Mesodermal cell (in vitro differentiated cells): ENCODE results near the gene RAB6B.

Experiments
- H3K27ac ChIP-seq: 2 replicates; pipeline ENCODE4 v1.7.0; 2013; ENCODE audit warnings: mild to moderate bottlenecking, low read depth, low read length, moderate library complexity; ENCODE audit not compliant: severe bottlenecking
- H3K36me3 ChIP-seq: 2 replicates; pipeline ENCODE4 v1.7.1; 2013; ENCODE audit warnings: mild to moderate bottlenecking, low read length, moderate library complexity; ENCODE audit not compliant: control insufficient read depth, insufficient read depth
- H3K4me1 ChIP-seq: one replicate; pipeline ENCODE4 v1.7.1; 2013; ENCODE audit warnings: mild to moderate bottlenecking, low read length; ENCODE audit not compliant: insufficient read depth, control insufficient read depth, poor library complexity, severe bottlenecking
- H3K4me3 ChIP-seq: 2 replicates; pipeline ENCODE4 v1.7.0; 2013; ENCODE audit warnings: low read length, control low read depth, mild to moderate bottlenecking; ENCODE audit not compliant: insufficient read depth, poor library complexity, severe bottlenecking; ENCODE audit errors: extremely low read depth
- H3K9me3 ChIP-seq: 2 replicates; pipeline ENCODE4 v1.7.1; 2013; ENCODE audit warnings: mild to moderate bottlenecking, low read length, moderate library complexity; ENCODE audit not compliant: control insufficient read depth
- WGBS, 2 experiments: methylation state at CpG; one replicate each; pipeline ENCODE4 v1.1.5; 2013; ENCODE audit warnings: missing lambda C conversion rate in 2 of 2; ENCODE audit not compliant: insufficient coverage in 2 of 2; 5-methylcytosine and 5-hydroxymethylcytosine counted together

RAB6B gene

GRCh38 chr3:133884887-133885711 is 10.6 kb downstream of the RAB6B start:
- Histone ChIP-seq H3K36me3 (no peaks in the 10 kb centered on the region), H3K4me3 (no peak overlapping the region), H3K4me1 (no peaks in the 10 kb centered on the region), H3K27ac (no peak overlapping the region), H3K9me3 (no peaks in the 10 kb centered on the region)
- WGBS, 2 experiments = 94 to 98% methylated on average over 8 to 10 of the region's 11 CpGs

DNA sequence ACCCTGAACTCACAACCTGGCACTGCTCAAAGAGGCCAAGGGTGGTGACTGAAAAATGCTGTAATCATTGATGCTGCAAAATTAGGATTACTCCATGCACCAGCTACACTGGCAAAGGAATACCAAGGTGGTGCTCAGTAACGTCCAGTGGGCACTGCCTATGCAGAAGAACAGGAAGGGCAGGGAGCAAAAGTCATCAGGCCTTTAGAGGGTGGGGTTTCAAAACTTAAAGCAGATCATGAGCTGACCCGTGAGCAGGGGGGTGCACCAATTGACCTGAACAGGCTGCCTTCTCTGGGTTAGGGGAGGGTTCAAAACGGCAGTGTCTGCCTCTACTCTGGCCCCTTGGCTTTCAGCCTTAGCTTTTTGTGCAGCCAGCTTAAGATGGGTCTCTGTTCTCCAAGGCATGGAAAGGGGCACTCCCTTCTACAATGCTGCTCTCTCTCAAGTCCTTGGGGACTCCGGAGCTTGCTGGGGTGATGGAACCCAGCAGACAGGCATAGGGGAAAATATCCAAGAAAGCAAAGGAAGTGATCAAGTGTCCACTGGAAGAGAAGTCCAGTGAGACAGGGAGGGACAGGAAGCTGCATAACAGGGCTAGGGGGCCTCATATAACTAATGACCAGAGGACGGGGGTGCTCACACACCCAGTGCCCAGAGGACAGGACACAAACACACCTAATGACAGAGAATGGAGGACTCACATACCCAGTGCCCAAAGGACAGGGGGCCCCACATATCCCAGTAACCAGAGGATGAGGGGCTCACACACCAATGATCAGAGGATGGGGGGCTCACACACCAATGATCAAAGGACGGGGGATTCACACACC is 11.4 kb downstream of the RAB6B start:
- H3K27ac ChIP-seq = no peak overlapping the region
- no peak overlapping the region for H3K4me3 ChIP-seq
- 78 to 95% methylated on average over 3 to 4 of the region's 6 CpGs for WGBS, 2 experiments
- no peaks in the 10 kb centered on the region for H3K36me3 ChIP-seq
- H3K4me1 ChIP-seq = no peaks in the 10 kb centered on the region
- no peaks in the 10 kb centered on the region for H3K9me3 ChIP-seq

GRCh38 chr3:133883641-133884040 is 12.0 kb downstream of the RAB6B start:
- H3K9me3 ChIP-seq = no peaks in the 10 kb centered on the region
- no peaks in the 10 kb centered on the region for H3K4me1 ChIP-seq
- no peaks in the 10 kb centered on the region for H3K36me3 ChIP-seq
- H3K4me3 ChIP-seq = no peak overlapping the region
- H3K27ac ChIP-seq = no peak overlapping the region

GRCh38 chr3:133882986-133883586 is 12.6 kb downstream of the RAB6B start:
- Histone ChIP-seq H3K4me3 (no peak overlapping the region), H3K27ac (no peak overlapping the region), H3K36me3 (no peaks in the 10 kb centered on the region), H3K4me1 (no peaks in the 10 kb centered on the region), H3K9me3 (no peaks in the 10 kb centered on the region)
- WGBS, 2 experiments = 81 to 90% methylated on average over 2 to 3 of the region's 3 CpGs

DNA sequence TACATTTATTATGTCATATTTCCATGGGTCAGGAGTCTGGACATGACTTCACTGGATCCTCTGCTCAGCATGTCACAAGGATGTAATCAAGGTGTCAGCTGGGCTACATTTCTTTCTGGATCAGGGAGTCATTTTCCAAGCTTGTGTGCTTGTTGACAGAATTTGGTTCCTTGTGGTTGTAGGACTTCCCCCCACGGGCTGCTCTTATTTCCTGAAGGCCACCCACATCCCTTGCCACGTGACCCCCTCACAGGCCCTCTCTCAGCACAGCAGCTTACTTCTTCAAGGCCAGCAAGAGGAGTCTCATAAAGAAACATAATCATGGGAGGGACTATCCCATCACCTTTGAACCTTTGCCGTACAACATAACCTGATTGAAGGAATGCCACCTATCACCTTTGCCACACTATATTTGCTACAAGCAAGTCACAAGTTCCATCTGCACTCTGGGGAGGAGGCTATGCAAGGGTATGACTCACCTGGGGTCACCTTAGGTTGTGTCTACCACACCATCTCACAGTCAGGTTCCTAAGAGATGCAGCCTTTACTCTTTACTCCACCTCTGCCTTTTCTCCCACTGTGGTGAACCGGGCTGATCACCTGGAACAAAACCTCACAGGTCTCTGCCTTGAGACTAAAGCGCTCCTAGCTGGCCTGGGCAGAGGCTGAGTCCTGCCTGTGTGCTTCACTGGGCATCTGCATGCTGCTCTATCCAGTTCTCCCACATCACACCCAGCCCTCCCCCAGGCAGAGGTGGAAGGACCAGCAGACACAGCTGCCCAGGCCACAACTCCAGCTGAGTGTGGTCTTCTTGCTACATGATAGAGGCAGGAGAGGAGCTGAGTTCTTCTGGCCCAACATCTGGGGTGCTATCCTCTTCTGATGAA is 13.5 kb downstream of the RAB6B start:
- no peak overlapping the region for H3K27ac ChIP-seq
- H3K9me3 ChIP-seq = no peaks in the 10 kb centered on the region
- no peaks in the 10 kb centered on the region for H3K4me1 ChIP-seq
- 87 to 93% methylated on average over 3 to 4 of the region's 5 CpGs for WGBS, 2 experiments
- H3K4me3 ChIP-seq = no peak overlapping the region
- H3K36me3 ChIP-seq = no peaks in the 10 kb centered on the region

- H3K27ac ChIP-seq = no peak overlapping the region
- H3K4me1 ChIP-seq = no peaks in the 10 kb centered on the region
- no peaks in the 10 kb centered on the region for H3K9me3 ChIP-seq
- WGBS, 2 experiments = 82 to 83% methylated on average over 1 of the region's 1 CpG
- no peak overlapping the region for H3K4me3 ChIP-seq
- no peaks in the 10 kb centered on the region for H3K36me3 ChIP-seq
These were observed 14.2 kb downstream of the RAB6B start for GRCh38 chr3:133881492-133881891.

- 76 to 100% methylated on average over 3 of the region's 4 CpGs for WGBS, 2 experiments
- no peaks in the 10 kb centered on the region for H3K4me1 ChIP-seq
- no peaks in the 10 kb centered on the region for H3K9me3 ChIP-seq
- H3K4me3 ChIP-seq = no peak overlapping the region
- H3K27ac ChIP-seq = no peak overlapping the region
- H3K36me3 ChIP-seq = no peaks in the 10 kb centered on the region
These were observed 14.7 kb downstream of the RAB6B start for GRCh38 chr3:133880886-133881455.

DNA sequence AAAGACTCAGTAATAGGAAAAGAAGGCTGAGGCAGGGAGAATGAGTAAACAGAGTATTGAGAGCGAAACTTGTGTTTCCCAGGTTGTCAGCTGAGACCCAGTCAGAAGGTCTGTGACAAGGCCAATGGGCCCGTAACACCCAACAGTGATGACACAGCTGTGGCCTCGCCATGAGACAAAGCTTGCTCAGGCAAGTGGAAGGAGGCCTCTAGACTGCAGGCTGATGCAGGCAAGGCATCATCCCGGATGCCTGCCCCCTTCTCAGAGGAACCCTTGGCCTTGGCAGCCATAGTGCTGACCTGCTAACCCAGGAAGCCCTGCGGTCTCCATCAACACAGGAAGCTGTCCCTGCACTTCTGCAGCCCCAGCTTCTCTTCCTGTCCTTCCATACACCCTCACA is 15.4 kb downstream of the RAB6B start:
- Histone ChIP-seq H3K4me3 (no peak overlapping the region), H3K9me3 (no peaks in the 10 kb centered on the region), H3K4me1 (no peaks in the 10 kb centered on the region), H3K36me3 (no peaks in the 10 kb centered on the region), H3K27ac (no peak overlapping the region)
- WGBS, 2 experiments = 89 to 96% methylated on average over 4 to 5 of the region's 5 CpGs

GRCh38 chr3:133878518-133878917 is 17.2 kb downstream of the RAB6B start:
- Histone ChIP-seq H3K27ac (no peak overlapping the region), H3K9me3 (no peaks in the 10 kb centered on the region), H3K4me3 (no peak overlapping the region), H3K4me1 (no peaks in the 10 kb centered on the region), H3K36me3 (no peaks in the 10 kb centered on the region)
- WGBS, 2 experiments = no CpG with 5 or more reads among the region's 3 CpGs

GRCh38 chr3:133877221-133877620 is 18.5 kb downstream of the RAB6B start:
- Histone ChIP-seq H3K36me3 (no peaks in the 10 kb centered on the region), H3K4me3 (no peak overlapping the region), H3K27ac (no peak overlapping the region), H3K9me3 (no peaks in the 10 kb centered on the region), H3K4me1 (no peaks in the 10 kb centered on the region)
- WGBS, 2 experiments = 96 to 100% methylated on average over 2 of the region's 2 CpGs
